GM21619 (cell line): Measurements from ENCODE around the gene NDUFC2.
"Not testable (repeated sequence)": the region's sequence is repeated elsewhere in the genome, so short reads cannot be mapped to it uniquely, and the experiment has no call there.

Experiments used
- ATAC-seq: cut with Tn5 transposase; IDR thresholded peaks from one replicate; pipeline ENCODE4 v1.9.1; 2021; ENCODE audit not compliant: unreplicated experiment

NDUFC2 gene

DNA sequence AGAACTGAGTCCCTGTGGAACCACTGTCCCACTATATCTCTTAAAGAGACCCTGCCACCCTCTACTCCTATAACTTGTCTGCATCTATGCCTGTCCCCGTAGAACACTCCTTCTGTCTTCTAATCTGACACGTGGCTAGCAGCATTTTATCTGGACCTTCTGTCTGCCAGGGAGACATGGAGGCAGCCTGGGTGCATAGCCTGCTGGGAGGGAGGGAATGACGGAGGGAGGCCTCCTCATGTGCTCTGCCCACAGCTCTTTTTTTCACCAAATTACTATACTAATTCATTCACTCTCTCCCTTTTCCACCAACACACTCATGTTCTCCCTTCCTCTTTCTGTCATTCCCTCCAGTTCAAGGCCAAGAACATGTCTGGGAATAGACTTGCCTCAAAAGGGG lies 23.6 kb downstream of the NDUFC2 start:
- ATAC-seq, result no peak

DNA sequence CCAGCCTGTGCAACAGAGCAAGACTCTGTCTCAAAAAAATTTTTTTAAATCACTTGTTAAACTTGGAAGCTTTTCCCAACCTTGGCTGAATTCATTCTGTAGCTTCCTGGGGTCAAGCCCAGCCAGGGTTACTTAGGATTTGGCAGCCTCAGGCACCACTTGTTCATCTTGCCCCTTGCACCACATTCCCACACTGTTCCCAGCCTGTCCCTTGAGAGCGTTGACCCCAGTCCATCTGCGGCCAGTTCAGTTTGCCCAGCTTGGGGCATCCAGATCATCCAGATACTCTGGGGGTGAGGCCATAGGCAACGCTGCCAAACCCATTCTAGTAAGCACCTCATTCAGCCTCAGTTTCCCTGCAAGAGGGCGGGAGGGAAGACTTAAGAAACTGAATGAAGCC lies 24.7 kb downstream of the NDUFC2 start:
- no peak for ATAC-seq

DNA sequence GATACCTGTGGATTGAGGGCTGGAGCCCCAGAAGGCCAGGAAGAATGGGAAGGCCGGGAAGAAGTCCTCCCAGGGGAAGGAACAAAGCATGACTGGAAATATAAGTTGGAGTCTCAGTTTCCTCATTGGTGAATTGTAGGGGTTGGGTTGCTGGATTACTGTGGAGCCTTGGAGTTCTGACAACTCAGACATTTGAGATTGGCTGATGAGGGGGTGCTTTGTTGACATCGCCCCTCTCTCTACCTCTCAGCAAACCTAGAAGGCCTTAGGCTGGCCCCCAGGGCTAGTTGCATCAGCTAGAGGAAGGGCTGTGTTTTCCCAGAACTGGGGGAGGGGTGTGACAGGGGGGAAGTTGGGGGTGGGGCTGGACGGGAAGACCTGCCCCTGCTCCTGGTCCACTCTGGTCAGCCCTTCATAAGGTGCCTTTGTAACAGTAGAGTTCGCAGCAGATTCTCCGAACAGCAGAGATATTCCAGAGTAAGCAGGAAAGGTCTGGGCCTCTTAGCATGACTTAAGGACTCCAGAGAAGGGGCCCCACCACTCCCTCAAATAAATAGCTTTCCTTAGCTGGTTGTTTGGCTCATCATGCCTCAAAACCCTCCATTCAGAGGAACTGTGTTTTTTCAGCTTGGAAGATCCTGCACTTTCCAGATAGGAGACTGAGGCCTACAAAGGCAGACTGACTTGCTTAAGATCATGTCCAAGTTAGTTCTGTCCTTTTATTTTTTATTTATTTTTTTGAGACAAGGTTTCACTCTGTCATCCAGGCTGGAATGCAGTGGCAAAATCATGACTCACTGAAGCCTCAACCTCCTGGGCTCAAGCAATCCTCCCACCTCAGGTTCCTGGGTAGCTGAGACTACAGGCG lies 28.5 kb downstream of the NDUFC2 start:
- ATAC-seq, result no peak

DNA sequence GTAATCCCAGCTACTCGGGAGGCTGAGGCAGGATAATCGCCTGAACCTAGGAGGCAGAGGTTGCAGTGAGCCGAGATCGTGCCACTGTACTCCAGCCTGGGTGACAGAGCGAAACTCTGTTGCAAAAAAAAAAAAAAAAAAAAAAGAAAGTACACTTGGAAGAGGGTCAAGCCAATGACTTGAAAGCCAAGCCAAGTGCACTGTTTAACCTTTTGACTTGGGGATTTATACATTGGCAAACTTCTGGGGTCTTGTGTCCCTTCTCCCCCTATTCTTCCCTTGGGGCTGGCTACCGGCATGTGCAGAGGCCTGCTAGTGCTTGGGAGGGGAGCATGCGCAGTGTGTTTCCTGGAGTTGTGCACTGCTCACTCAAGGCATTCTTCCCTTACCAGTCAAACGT lies 30.3 kb downstream of the NDUFC2 start:
- no peak for ATAC-seq

DNA sequence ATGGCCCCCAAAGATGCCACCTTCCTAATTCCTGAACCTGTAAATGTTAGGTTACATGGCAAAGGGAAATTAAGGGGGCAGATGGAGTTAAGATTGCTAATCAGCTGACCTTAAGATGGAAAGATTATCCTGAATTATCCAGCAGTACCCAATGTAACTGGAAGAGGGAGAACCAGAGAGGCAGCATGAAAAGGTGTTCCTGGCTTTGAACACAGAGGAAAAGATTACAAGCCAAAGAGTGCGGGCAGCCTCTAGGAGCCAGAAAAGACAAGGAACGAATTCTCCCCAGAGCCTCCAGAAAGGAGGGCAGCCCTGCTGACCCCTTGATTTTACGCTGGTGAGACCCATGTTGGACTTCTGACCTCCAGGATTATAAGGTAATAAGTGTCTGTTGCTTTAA lies 31.1 kb downstream of the NDUFC2 start:
- no peak for ATAC-seq

DNA sequence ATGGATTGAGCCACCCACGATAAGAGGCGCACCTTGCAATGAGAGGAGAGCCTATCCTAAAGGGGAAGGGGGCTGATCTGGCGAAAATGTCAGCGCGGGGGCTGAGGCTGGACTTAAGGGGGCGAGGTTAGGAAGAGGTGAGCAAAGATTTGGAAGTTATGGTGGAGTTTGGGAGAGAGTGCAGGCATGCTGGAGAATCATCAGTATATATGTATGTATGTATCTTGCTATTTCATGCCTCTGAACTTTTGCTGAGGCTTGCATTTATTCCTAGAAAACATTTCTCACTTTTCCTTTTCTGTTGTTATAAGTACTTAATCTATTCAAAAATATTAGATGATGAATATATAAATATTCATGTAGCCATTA lies 33.2 kb downstream of the NDUFC2 start:
- no peak for ATAC-seq

DNA sequence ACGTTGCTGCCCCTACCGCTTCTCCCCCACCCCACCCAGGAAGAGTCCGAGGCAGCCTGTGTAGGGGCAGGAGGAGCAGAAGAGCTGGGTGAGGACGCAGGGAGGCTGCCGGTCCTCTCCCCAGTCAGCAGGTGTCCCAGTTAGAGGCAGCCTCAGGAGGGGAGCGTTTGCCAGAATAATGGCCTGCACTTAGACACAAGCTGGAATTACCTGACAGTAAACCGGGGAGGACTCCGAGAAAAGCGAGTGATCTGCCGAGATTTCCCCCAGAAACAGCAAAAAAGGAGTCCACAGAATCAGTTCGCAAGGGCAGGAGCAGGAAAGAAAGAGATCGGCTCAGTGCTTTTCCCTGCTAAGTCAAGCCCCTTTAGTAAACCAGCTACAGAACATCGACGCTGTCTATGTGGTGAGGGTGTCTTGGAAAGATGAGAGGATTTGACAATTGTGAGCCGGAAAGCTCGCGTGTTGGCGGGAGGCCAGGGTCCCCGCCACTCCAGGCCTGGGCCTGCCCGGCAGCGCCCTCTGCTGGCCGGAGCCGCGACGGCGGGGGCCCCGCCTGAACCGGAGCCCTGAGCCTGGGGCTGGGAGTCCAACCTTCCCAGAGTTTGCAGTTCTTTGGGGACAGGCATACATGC lies 33.7 kb downstream of the NDUFC2 start:
- peak; percentile 73 for ATAC-seq

DNA sequence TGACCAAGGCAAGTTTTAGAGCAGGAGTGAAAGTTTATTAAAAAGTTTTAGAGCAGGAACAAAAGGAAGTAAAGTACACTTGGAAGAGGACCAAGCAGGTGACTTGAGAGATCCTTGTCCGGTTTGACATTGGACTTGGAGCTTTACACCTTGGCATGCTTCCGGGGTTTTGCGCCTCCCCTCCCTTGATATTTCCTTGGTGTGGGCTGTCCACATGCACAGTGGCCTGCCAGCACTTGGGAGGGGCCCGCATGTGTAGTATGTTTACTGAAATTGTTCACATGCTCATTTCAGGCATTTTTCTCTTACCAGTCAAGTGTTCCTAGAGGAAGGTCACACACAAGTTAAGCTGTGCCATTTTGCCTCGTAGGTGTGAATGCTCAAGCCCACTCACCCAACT lies 35.0 kb downstream of the NDUFC2 start:
- no peak for ATAC-seq

DNA sequence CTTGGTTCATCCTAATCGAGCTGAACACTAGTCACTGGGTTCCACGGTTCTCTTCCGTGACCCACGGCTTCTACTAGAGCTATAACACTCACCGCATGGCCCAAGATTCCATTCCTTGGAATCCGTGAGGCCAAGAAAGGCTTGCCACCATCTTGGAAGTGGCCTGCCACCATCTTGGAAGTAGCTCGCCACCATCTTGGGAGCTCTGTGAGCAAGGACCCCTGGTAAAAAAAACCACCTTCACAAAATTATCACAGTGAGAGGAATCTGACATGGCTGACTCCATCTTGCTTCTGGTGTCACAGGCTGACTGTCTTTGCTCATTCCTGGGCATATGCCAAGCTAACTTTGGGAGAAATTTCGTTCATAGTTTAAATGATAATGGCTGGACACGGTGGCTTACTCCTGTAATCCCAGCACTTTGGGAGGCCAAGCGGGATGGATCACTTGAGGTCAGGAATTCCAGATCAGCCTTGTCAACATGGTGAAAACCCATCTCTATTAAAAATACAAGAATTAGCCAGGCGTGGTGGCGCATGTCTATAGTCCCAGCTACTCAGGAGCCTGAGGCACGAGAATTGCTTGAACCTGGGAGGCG lies 37.7 kb downstream of the NDUFC2 start:
- ATAC-seq, result no peak

DNA sequence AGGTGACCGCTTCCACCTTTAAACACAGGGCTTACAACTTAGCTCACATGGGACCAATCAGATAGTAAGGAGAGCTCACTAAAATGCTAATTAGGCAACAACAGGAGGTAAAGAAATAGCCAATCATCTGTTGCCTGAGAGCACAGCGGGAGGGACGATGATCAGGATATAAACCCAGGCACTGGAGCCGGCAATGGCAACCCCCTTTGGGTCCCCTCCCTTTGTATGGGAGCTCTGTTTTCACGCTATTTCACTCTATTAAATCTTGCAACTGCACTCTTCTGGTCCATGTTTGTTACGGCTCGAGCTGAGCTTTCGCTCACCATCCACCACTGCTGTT lies 38.3 kb downstream of the NDUFC2 start:
- not testable (repeated sequence) for ATAC-seq

DNA sequence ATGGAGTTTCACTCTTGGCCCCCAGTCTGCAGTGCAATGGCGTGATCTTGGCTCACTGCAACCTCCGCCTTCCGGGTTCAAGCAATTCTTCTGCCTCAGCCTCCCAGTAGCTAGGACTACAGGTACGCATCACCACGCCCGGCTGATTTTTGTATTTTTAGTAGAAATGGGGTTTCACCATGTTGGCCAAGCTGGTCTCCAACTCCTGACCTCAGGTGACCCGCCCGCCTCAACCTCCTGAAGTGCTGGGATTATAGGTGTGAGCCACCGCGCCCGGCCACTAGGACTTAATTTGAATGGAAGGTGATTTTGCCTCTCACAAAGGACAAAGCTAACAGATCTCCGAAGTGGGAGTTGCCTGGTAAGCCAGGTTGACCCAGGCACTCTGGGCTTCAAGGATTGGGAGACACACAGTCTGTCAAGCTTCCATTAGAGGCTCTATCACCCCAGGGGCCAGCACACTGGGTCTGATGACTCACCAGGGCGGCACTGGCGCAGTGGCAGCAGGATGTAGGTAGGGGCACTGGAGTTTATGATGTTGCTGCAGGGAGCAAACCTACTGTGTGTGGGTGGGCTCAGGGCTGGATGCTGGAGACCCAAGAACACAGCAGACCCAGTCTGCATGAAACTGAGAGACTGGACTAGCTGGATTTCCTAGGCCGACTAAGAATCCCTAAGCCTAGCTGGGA lies 38.8 kb downstream of the NDUFC2 start:
- no peak for ATAC-seq

DNA sequence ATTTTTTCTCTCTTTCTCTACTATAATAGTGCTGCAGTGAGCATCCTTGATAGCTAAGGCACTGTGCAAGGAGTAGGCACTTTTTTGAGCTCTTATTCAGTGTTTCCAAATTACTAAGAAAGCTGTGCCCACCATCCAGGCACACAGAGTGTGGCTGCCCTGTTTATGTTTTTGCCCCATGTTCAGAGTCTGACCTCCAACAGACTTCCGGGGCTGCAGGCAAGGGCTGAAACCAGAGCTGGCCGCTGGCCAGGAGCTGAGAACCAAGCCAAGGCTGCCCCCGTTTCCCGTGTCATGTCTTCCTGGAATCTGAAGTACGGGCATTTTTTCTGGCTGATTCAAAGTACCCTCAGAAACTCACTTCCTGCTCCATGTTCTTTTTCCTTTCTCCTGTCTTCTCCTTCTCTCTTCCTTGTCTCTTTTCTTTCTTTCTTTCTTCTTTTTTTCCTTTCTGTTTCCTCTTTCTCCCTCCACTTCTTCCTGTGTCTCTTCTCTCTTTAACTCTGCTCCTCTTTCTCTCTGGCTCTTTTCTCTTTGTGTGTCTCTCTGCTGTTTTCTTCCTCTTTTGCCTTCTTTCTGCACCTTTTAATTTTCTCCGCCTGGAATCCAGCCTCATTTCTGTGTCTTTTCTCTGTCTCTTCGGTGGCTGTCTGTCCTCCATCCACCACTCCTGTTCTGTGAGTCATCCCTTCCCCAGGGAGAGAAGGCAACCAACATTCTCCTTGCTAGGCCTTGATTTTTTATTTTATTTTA lies 39.6 kb downstream of the NDUFC2 start:
- ATAC-seq, result peak; percentile 80

DNA sequence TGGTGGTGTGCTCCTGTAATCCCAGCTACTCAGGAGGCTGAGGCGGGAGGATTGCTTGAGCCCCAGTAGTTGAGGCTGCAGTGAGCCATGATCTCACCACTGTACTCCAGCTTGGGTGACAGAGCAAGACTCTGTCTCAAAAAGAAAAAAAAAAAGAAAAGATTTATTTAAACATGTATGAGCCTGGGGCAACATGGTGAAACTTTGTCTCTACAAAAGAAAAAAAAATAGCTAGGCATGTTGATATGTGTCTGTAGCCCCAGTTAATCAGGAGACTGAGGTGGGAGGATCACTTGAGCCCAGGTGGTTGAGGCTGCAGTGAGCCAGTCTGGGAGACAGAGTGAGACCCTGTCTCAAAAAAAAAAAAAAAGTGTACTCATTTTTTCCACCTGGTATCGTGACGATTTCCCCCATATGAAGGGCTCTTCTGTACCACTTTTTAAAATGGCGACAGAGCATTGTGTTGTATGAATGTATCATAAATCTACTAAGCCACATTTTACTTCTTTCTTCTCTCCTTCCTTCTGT lies 40.2 kb downstream of the NDUFC2 start:
- ATAC-seq, result no peak

DNA sequence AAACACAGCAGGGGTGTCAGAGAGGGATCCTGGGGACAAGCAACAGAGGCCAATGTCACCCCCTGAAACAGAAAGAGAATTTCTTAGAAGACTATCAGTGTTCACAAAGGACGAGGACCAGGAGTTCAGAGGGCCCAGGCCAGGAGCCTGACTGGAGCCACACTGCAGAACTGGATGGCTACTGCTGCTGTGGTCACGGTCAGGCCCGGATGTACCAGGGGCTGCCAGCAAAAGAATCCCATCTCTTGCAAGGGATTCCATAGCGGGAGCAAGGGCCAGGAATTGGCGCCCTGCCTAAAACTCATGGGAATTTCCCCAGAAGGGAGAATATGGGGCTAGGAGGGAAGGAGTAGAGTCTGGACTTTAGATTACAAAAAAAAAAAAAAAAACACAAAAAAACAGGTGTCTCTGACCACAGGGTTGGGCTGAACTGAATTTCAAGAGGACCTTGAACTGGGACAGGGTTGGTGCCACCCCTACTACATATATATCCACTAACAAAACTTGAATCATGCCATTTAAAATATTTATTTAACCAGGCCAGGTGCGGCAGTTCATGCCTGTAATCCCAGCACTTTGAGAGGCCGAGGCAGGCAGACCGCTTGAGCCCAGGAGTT lies 40.9 kb downstream of the NDUFC2 start:
- no peak for ATAC-seq

DNA sequence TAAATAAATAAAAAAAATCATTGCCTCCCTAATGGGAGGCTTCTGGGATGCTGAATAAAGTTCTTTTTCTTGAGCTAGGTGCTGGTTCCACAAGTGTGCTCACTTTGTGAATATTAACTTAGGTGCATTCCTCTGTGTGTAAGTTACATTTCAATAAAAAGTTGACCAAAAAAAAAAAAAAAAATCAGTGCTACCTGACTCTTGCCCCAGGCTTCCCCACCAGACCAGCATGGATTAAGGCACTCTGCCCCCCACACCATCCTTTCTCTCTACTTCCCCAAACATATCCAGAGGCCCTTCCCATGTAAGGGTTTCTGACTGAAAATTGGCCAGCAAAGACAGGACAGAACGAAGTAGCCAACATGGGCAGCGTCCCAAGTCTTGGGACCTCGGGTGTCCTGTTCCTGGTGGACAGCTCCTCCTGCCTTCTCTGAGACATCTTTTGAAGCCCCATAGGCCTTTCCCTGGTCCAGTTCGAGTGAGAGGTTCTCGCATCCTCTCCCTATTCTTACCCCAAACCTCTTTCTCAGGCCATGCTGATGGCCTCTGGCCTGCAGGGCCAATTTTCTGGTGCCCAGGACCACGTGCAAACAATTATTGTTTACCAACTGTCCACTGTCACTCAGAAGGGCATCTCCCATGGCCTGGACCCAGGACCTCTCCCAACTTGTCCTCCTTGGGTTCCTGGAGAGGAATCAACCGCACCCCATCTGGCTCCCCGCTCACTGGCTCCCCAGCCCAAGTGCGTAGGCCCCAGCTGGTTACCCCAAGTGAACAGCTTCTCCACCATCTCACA lies 41.6 kb downstream of the NDUFC2 start:
- ATAC-seq, result no peak

DNA sequence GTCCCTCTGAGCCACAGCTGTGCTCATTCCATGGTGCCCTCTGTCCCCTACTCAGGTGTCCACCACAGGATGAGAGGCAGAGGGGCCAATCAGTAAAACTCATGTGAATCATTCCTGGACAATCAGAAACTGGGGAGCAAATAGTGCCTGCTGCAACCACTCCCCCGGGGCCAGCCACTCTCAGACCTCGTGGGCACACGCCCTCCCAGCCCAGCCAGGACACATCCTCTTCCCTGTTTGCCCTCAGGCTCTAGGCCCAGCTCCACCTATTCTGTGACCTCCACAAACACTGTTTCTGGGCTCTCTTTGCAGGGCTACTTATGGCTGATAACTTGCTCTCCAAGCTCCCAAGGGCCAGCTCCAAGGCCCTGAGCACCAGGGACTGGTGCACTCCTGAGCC lies 42.6 kb downstream of the NDUFC2 start:
- ATAC-seq, result no peak

DNA sequence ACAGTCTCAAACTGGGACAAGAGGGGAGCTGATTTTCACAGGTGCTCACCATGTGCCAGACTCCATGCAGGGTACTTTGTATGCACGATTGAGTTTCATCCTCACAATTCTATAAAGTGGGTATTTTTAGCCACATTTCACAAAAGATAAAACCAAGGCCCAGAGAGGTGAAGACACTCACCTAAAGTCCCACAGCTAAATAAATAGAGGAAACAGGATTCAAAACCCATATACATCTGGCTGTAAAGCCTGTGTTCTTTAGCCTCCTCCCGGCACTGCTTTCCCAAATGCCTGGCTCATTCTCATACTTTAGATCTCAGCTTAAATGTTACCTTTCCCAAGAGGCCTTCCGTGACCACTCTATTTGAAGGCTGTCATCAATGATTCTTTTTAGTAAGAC lies 43.3 kb downstream of the NDUFC2 start:
- no peak for ATAC-seq

DNA sequence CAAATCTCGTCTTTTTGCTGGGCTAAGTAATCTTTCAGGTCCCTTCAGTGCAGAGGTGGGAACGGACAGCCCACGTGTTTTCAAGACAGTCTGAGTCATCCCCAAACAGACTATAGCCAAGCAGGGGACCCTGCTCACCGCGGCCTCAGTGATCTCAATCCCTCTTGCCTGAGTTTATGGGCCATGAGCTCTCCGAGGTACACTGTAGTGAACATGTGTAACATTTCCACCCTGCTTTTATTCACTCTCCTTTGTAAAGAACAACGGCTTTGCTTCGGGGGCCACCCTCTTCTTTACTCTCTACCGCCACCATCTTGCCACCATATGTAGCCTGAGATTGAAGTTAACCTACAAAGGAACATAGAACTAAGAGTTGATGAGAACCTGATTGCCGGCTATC lies 45.0 kb downstream of the NDUFC2 start:
- ATAC-seq, result no peak

DNA sequence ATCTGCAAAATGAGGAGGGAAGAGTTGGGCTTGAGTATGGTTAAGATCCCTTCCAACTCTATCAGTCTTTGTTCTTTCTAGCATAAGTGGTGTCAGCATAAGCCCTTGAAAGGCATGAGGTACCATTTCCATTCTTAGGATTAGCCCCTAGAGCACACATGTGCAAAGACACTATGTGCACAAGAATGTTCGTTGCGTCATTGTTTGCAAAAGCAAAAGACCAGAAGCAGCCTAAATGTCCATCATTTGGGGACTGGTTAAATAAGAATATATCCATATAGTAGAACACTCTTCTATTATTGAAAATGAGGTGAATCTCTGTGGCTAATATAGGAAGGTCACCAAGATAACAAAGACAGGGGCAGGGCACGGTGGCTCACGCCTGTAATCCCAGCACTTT lies 46.6 kb downstream of the NDUFC2 start:
- no peak for ATAC-seq

DNA sequence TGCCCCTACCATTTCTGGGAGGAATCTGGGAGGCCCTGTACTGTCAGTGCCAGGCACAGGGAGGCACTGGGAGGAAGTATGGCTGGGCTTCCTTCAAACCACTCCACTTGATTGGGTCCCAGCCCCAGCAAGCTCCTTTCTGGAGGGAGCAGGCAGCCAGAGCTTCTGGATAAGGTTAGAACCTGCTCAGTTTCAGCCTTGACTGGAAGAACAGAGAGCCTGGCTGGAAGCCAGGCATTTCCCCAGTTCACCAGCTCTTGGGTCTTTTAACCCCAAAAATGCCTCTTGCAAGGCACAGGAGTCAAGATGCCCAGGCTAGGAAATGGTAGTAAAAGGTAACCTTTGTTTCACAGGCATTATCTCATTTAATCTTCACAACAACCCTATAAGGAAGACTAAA lies 47.6 kb downstream of the NDUFC2 start:
- peak; percentile 14 for ATAC-seq
